ENCODE data around the gene SGPP1. TPM values are rescaled to one million over a fixed set of nuclear protein-coding genes. Genes with fewer than 3 reads are reported as not detected.
A peak's percentile ranks its signal among the peaks of the same experiment; 100 is the strongest.

SGPP1 gene
- total and polyA plus RNA-seq, 2 donors = 12.6 to 21.0 TPM

GRCh38 chr14:63654936-63655335, 72.9 kb downstream of the SGPP1 start:
- no peak for DNase-seq (ENCODE audit: low read depth in 6 of 9, low spot score in 9 of 9)
- H3K27me3 ChIP-seq (ENCODE audit: control insufficient read depth in 2 of 2, insufficient read depth in 1 of 2, low read length in 1 of 2) = no peaks in the 10 kb centered on the region
- 96% methylated on average over 2 of the region's 2 CpGs for WGBS

GRCh38 chr14:63654346-63654745, 73.5 kb downstream of the SGPP1 start:
- H3K4me1 ChIP-seq (ENCODE audit: control insufficient read depth in 2 of 2, insufficient read depth in 2 of 2, low read length in 2 of 2) = peaks cover 12 to 18% of the 10 kb centered on the region in 2 donors
- 93% methylated on average over 2 of the region's 2 CpGs for WGBS

More at GRCh38 chr14:63654936-63655335, 72.9 kb downstream of the SGPP1 start:
- Histone ChIP-seq H3K4me3 (ENCODE audit: low read length in 2 of 2) (no peak overlapping the region), H3K9me3 (ENCODE audit: control insufficient read depth in 2 of 2, insufficient read depth in 1 of 2, low read length in 1 of 2) (no peaks in the 10 kb centered on the region), H3K27ac (ENCODE audit: low read depth in 1 of 2, low read length in 1 of 2) (no peak overlapping the region), H3K4me1 (ENCODE audit: control insufficient read depth in 2 of 2, insufficient read depth in 2 of 2, low read length in 2 of 2) (peaks cover 12 to 16% of the 10 kb centered on the region in 2 donors), H3K36me3 (ENCODE audit: control insufficient read depth in 2 of 2, insufficient read depth in 2 of 2, low read length in 1 of 2) (peaks cover 0 to 7% of the 10 kb centered on the region in 2 donors)

GRCh38 chr14:63652406-63652805, 75.5 kb downstream of the SGPP1 start:
- no peak overlapping the region for H3K27ac ChIP-seq (ENCODE audit: low read depth in 1 of 2, low read length in 1 of 2)
- H3K4me3 ChIP-seq (ENCODE audit: low read length in 2 of 2) = no peak overlapping the region
- H3K36me3 ChIP-seq (ENCODE audit: control insufficient read depth in 2 of 2, insufficient read depth in 2 of 2, low read length in 1 of 2) = peaks cover 0 to 6% of the 10 kb centered on the region in 2 donors
- DNase-seq (ENCODE audit: low read depth in 6 of 9, low spot score in 9 of 9) = no peak
- no peaks in the 10 kb centered on the region for H3K27me3 ChIP-seq (ENCODE audit: control insufficient read depth in 2 of 2, insufficient read depth in 1 of 2, low read length in 1 of 2)
- peaks cover 12 to 18% of the 10 kb centered on the region in 2 donors for H3K4me1 ChIP-seq (ENCODE audit: control insufficient read depth in 2 of 2, insufficient read depth in 2 of 2, low read length in 2 of 2)
- no peaks in the 10 kb centered on the region for H3K9me3 ChIP-seq (ENCODE audit: control insufficient read depth in 2 of 2, insufficient read depth in 1 of 2, low read length in 1 of 2)
- 97% methylated on average over 3 of the region's 3 CpGs for whole genome bisulfite sequencing

More at GRCh38 chr14:63654346-63654745, 73.5 kb downstream of the SGPP1 start:
- Histone ChIP-seq H3K4me3 (ENCODE audit: low read length in 2 of 2) (no peak overlapping the region), H3K9me3 (ENCODE audit: control insufficient read depth in 2 of 2, insufficient read depth in 1 of 2, low read length in 1 of 2) (no peaks in the 10 kb centered on the region), H3K27ac (ENCODE audit: low read depth in 1 of 2, low read length in 1 of 2) (no peak overlapping the region), H3K36me3 (ENCODE audit: control insufficient read depth in 2 of 2, insufficient read depth in 2 of 2, low read length in 1 of 2) (peaks cover 0 to 7% of the 10 kb centered on the region in 2 donors), H3K27me3 (ENCODE audit: control insufficient read depth in 2 of 2, insufficient read depth in 1 of 2, low read length in 1 of 2) (no peaks in the 10 kb centered on the region)
- no peak for DNase-seq (ENCODE audit: low read depth in 6 of 9, low spot score in 9 of 9)

GRCh38 chr14:63650256-63650952, 77.5 kb downstream of the SGPP1 start:
- DNase-seq (ENCODE audit: low read depth in 6 of 9, low spot score in 9 of 9) = peak; percentile 65 to 95 (median 85)
- Histone ChIP-seq H3K36me3 (ENCODE audit: control insufficient read depth in 2 of 2, insufficient read depth in 2 of 2, low read length in 1 of 2) (peaks cover 0 to 6% of the 10 kb centered on the region in 2 donors), H3K27me3 (ENCODE audit: control insufficient read depth in 2 of 2, insufficient read depth in 1 of 2, low read length in 1 of 2) (no peaks in the 10 kb centered on the region), H3K4me1 (ENCODE audit: control insufficient read depth in 2 of 2, insufficient read depth in 2 of 2, low read length in 2 of 2) (peaks cover 12 to 18% of the 10 kb centered on the region in 2 donors), H3K9me3 (ENCODE audit: control insufficient read depth in 2 of 2, insufficient read depth in 1 of 2, low read length in 1 of 2) (no peaks in the 10 kb centered on the region), H3K27ac (ENCODE audit: low read depth in 1 of 2, low read length in 1 of 2) (peak overlapping the region; percentile 98 to 99), H3K4me3 (ENCODE audit: low read length in 2 of 2) (no peak overlapping the region)
- WGBS = 36% methylated on average over 3 of the region's 3 CpGs

GRCh38 chr14:63647696-63648410, 80.0 kb downstream of the SGPP1 start:
- no peaks in the 10 kb centered on the region for H3K9me3 ChIP-seq (ENCODE audit: control insufficient read depth in 2 of 2, insufficient read depth in 1 of 2, low read length in 1 of 2)
- no peak overlapping the region for H3K4me3 ChIP-seq (ENCODE audit: low read length in 2 of 2)
- no peaks in the 10 kb centered on the region for H3K27me3 ChIP-seq (ENCODE audit: control insufficient read depth in 2 of 2, insufficient read depth in 1 of 2, low read length in 1 of 2)
- peaks cover 0 to 3% of the 10 kb centered on the region in 2 donors for H3K36me3 ChIP-seq (ENCODE audit: control insufficient read depth in 2 of 2, insufficient read depth in 2 of 2, low read length in 1 of 2)
- DNase-seq (ENCODE audit: low read depth in 6 of 9, low spot score in 9 of 9) = no peak
- no peak overlapping the region for H3K27ac ChIP-seq (ENCODE audit: low read depth in 1 of 2, low read length in 1 of 2)
- peaks cover 12 to 18% of the 10 kb centered on the region in 2 donors for H3K4me1 ChIP-seq (ENCODE audit: control insufficient read depth in 2 of 2, insufficient read depth in 2 of 2, low read length in 2 of 2)
- 95% methylated on average over 6 of the region's 6 CpGs for WGBS

DNA sequence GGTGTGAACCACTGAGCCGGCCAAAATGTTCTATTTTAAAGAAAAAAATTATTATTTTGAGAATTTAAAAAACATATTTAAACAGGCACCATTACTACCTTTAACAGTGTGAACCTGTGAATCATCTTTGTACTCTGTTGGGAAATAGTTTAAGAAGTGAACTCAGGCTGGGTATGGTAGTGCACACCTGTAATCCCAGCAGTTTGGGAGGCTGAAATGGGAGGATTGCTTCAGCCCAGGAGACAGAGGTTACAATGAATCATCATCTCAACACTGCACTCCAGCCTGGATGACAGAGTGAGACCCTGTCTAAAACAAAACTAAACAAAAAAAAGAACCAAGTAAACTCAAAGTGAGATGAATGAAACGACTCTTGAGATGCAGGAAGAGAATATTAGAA, 83.1 kb downstream of the SGPP1 start:
- Histone ChIP-seq H3K4me3 (ENCODE audit: low read length in 2 of 2) (no peak overlapping the region), H3K27ac (ENCODE audit: low read depth in 1 of 2, low read length in 1 of 2) (no peak overlapping the region), H3K27me3 (ENCODE audit: control insufficient read depth in 2 of 2, insufficient read depth in 1 of 2, low read length in 1 of 2) (no peaks in the 10 kb centered on the region), H3K4me1 (ENCODE audit: control insufficient read depth in 2 of 2, insufficient read depth in 2 of 2, low read length in 2 of 2) (peaks cover 0 to 9% of the 10 kb centered on the region in 2 donors), H3K36me3 (ENCODE audit: control insufficient read depth in 2 of 2, insufficient read depth in 2 of 2, low read length in 1 of 2) (peaks cover 0 to 3% of the 10 kb centered on the region in 2 donors), H3K9me3 (ENCODE audit: control insufficient read depth in 2 of 2, insufficient read depth in 1 of 2, low read length in 1 of 2) (no peaks in the 10 kb centered on the region)
- DNase-seq (ENCODE audit: low read depth in 6 of 9, low spot score in 9 of 9) = no peak
- WGBS = 95% methylated on average over 2 of the region's 2 CpGs

DNA sequence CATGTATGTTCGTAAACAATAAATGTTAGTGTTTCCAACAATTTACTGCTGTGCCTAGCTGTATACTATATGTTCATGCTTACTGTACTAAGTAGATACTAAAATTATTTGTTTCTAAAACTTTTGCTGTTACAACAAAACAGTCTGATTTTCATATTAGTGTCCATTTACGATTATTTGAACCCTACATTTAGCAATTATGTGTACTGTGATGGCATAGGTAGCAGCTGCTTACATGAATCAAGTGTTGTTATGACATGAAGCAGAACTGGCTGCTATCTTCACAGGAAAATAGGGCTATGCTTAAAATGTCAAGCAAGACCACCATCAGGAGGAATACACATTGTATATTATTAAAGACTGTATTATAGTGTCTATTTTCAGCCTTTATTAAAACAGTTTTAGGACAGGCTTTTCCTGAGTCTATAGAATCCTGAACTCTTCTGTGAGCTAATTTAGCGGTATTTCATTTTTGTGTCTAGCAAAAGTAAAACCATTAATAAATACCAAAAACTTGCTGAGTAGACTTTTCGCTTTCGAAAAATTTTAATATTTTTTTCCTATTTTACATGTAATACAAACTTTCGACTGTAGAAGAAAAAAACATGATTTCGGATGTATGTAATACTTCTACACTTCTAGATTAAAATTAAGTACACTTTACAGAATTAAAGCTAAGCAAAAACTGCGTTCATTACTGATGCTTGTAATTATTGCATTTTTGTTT, 85.0 kb downstream of the SGPP1 start:
- H3K27ac ChIP-seq (ENCODE audit: low read depth in 1 of 2, low read length in 1 of 2) = peak overlapping the region; percentile 85 to 93
- peaks cover 0 to 9% of the 10 kb centered on the region in 2 donors for H3K4me1 ChIP-seq (ENCODE audit: control insufficient read depth in 2 of 2, insufficient read depth in 2 of 2, low read length in 2 of 2)
- peaks cover 0 to 4% of the 10 kb centered on the region in 2 donors for H3K36me3 ChIP-seq (ENCODE audit: control insufficient read depth in 2 of 2, insufficient read depth in 2 of 2, low read length in 1 of 2)
- DNase-seq (ENCODE audit: low read depth in 6 of 9, low spot score in 9 of 9) = no peak
- 76% methylated on average over 8 of the region's 8 CpGs for WGBS
- H3K4me3 ChIP-seq (ENCODE audit: low read length in 2 of 2) = peak overlapping the region; percentile 66 to 83
- H3K9me3 ChIP-seq (ENCODE audit: control insufficient read depth in 2 of 2, insufficient read depth in 1 of 2, low read length in 1 of 2) = no peaks in the 10 kb centered on the region
- no peaks in the 10 kb centered on the region for H3K27me3 ChIP-seq (ENCODE audit: control insufficient read depth in 2 of 2, insufficient read depth in 1 of 2, low read length in 1 of 2)

DNA sequence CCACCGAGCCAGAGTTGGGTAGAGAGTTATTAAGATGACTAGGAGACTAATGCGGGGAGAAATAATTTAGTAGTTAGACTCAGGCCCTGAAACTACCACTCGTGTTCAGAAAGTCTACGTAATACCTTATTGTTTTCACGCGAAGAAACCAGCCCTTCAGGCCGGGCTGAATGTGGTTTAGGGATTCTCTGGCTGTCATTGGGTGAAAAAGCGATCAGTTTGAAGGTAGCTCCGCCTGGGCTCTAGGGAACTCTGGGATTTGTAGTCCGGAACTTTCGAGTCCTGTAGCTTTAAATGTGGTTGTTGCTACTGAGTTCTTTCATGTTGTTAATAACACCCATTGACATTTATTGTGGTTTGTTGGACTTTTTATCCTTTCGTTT, 85.6 kb downstream of the SGPP1 start:
- Histone ChIP-seq H3K4me1 (ENCODE audit: control insufficient read depth in 2 of 2, insufficient read depth in 2 of 2, low read length in 2 of 2) (peaks cover 0 to 9% of the 10 kb centered on the region in 2 donors), H3K27ac (ENCODE audit: low read depth in 1 of 2, low read length in 1 of 2) (peak overlapping the region; percentile 85 to 93), H3K27me3 (ENCODE audit: control insufficient read depth in 2 of 2, insufficient read depth in 1 of 2, low read length in 1 of 2) (no peaks in the 10 kb centered on the region), H3K9me3 (ENCODE audit: control insufficient read depth in 2 of 2, insufficient read depth in 1 of 2, low read length in 1 of 2) (no peaks in the 10 kb centered on the region), H3K36me3 (ENCODE audit: control insufficient read depth in 2 of 2, insufficient read depth in 2 of 2, low read length in 1 of 2) (peaks cover 0 to 4% of the 10 kb centered on the region in 2 donors), H3K4me3 (ENCODE audit: low read length in 2 of 2) (peak overlapping the region; percentile 66 to 83)
- peak; percentile 90 to 99 (median 97) for DNase-seq (ENCODE audit: low read depth in 6 of 9, low spot score in 9 of 9)
- WGBS = under 1% methylated on average over 12 of the region's 12 CpGs
